Vagina (tissue), 2 donors: ENCODE data around the gene PFKFB2. TPM values are rescaled to one million over a fixed set of nuclear protein-coding genes. Genes with fewer than 3 reads are reported as not detected.
A peak's percentile ranks its signal among the peaks of the same experiment; 100 is the strongest.

Source experiments
- DNase-seq, 2 donors: peaks; one replicate each; pipeline ENCODE4 v3.0.0-alpha.2; 2017; ENCODE audit errors: extremely low spot score in 2 of 2
- H3K27ac ChIP-seq: fragments of 200-600 bp; sonication (generic); one replicate; pipeline ENCODE4 v1.5.1; 2019
- H3K27me3 ChIP-seq: fragments of 200-600 bp; sonication (generic); one replicate; pipeline ENCODE4 v1.5.1; 2019
- H3K36me3 ChIP-seq, 2 donors: fragments of 200-600 bp; sonication (generic); one replicate each; pipeline ENCODE4 v1.5.1; 2017 to 2019
- H3K4me1 ChIP-seq: fragments of 200-600 bp; sonication (generic); one replicate; pipeline ENCODE4 v1.5.1; 2019
- H3K4me3 ChIP-seq, 2 donors: fragments of 200-600 bp; sonication (generic); 1 replicate in 1 of 2; 2 replicates in 1 of 2; pipeline ENCODE4 v1.5.1; 2016 to 2019
- H3K9me3 ChIP-seq: fragments of 200-600 bp; sonication (generic); one replicate; pipeline ENCODE4 v1.5.1; 2019
- POLR2A ChIP-seq, 2 donors: fragments of 450-650 bp; IDR thresholded peaks; one replicate each; pipeline ENCODE4 v1.6.1; 2017; ENCODE audit warnings: antibody characterized with exemption in 2 of 2, mild to moderate bottlenecking in 2 of 2, moderate library complexity in 2 of 2
- POLR2AphosphoS5 ChIP-seq, 2 donors: sonication (generic); formaldehyde crosslinking; IDR thresholded peaks; one replicate each; pipeline ENCODE4 v1.9.0; 2017; ENCODE audit warnings: antibody characterized with exemption in 2 of 2, mild to moderate bottlenecking in 2 of 2, low read depth in 1 of 2; ENCODE audit not compliant: insufficient read depth in 1 of 2
- intact Hi-C: fragments of 100-400 bp; cut with DNase I; formaldehyde crosslinking; loops from one replicate; pipeline ENCODE4 v1.15.1; 2023
- total RNA-seq: library from RNA; depleted of rRNA; stranded (reverse); fragments of >200 nt; gene quantifications from one replicate; pipeline ENCODE4 v1.2.3, GENCODE V29; 2016
- TF ChIP-seq, protein P1 (sequence below), 3 experiments: fragments of 450-650 bp in 2 of 3; fragments of 200-600 bp in 1 of 3; sonication (generic) in 1 of 3; IDR thresholded peaks; one replicate each; pipeline ENCODE4 v1.5.1; 2017 to 2019; ENCODE audit warnings: antibody characterized with exemption in 3 of 3, mild to moderate bottlenecking in 2 of 3, moderate library complexity in 2 of 3

The PFKFB2 gene
- total RNA-seq, 1 donor from 2014 or later: 6.9 TPM

GRCh38 chr1:207033302-207033701 lies 19.8 kb upstream of the PFKFB2 start:
- no peak for DNase-seq
- no peaks in the 10 kb centered on the region for H3K36me3 ChIP-seq
- H3K9me3 ChIP-seq: no peaks in the 10 kb centered on the region
- H3K27ac ChIP-seq: peak overlapping the region; percentile 49
- H3K4me3 ChIP-seq: no peak overlapping the region
- H3K27me3 ChIP-seq: no peaks in the 10 kb centered on the region
- TF ChIP-seq, protein P1, sequence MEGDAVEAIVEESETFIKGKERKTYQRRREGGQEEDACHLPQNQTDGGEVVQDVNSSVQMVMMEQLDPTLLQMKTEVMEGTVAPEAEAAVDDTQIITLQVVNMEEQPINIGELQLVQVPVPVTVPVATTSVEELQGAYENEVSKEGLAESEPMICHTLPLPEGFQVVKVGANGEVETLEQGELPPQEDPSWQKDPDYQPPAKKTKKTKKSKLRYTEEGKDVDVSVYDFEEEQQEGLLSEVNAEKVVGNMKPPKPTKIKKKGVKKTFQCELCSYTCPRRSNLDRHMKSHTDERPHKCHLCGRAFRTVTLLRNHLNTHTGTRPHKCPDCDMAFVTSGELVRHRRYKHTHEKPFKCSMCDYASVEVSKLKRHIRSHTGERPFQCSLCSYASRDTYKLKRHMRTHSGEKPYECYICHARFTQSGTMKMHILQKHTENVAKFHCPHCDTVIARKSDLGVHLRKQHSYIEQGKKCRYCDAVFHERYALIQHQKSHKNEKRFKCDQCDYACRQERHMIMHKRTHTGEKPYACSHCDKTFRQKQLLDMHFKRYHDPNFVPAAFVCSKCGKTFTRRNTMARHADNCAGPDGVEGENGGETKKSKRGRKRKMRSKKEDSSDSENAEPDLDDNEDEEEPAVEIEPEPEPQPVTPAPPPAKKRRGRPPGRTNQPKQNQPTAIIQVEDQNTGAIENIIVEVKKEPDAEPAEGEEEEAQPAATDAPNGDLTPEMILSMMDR (IDR thresholded peaks at IDR 0.05): no peak
- TF ChIP-seq POLR2AphosphoS5 (IDR thresholded peaks at IDR 0.05; ENCODE audit: insufficient read depth in 1 of 2, low read depth in 1 of 2) (no peak), POLR2A (IDR thresholded peaks at IDR 0.05) (no peak)
- intact Hi-C loops: no loop called here
- H3K4me1 ChIP-seq: no peaks in the 10 kb centered on the region

- no peaks in the 10 kb centered on the region for H3K36me3 ChIP-seq
- H3K4me3 ChIP-seq: no peak overlapping the region
- intact Hi-C loops: no loop called here
- TF ChIP-seq POLR2A (IDR thresholded peaks at IDR 0.05) (no peak), POLR2AphosphoS5 (IDR thresholded peaks at IDR 0.05; ENCODE audit: insufficient read depth in 1 of 2, low read depth in 1 of 2) (no peak)
- TF ChIP-seq, protein P1 (IDR thresholded peaks at IDR 0.05): no peak
- H3K9me3 ChIP-seq: no peaks in the 10 kb centered on the region
- no peaks in the 10 kb centered on the region for H3K27me3 ChIP-seq
- no peaks in the 10 kb centered on the region for H3K4me1 ChIP-seq
- no peak for DNase-seq
- no peak overlapping the region for H3K27ac ChIP-seq
Measured at GRCh38 chr1:207034208-207034607, 18.9 kb upstream of the PFKFB2 start.

GRCh38 chr1:207034998-207035397 lies 18.1 kb upstream of the PFKFB2 start:
- no peak overlapping the region for H3K27ac ChIP-seq
- TF ChIP-seq POLR2AphosphoS5 (IDR thresholded peaks at IDR 0.05; ENCODE audit: insufficient read depth in 1 of 2, low read depth in 1 of 2): no peak

GRCh38 chr1:207035877-207036551 lies 17.1 kb upstream of the PFKFB2 start:
- Histone ChIP-seq H3K9me3 (no peaks in the 10 kb centered on the region), H3K27me3 (no peaks in the 10 kb centered on the region), H3K4me3 (no peak overlapping the region), H3K36me3 (no peaks in the 10 kb centered on the region), H3K4me1 (peaks cover 6% of the 10 kb centered on the region), H3K27ac (no peak overlapping the region)
- intact Hi-C loops: no loop called here
- DNase-seq: no peak
- TF ChIP-seq POLR2AphosphoS5 (IDR thresholded peaks at IDR 0.05; ENCODE audit: insufficient read depth in 1 of 2, low read depth in 1 of 2): no peak
- TF ChIP-seq, protein P1 (IDR thresholded peaks at IDR 0.05): no peak
- no peak for TF ChIP-seq POLR2A (IDR thresholded peaks at IDR 0.05)

More at GRCh38 chr1:207034998-207035397, 18.1 kb upstream of the PFKFB2 start:
- H3K9me3 ChIP-seq: no peaks in the 10 kb centered on the region
- H3K4me1 ChIP-seq: peaks cover under 1% of the 10 kb centered on the region
- no peak for DNase-seq
- H3K36me3 ChIP-seq: no peaks in the 10 kb centered on the region
- intact Hi-C loops: no loop called here
- no peak overlapping the region for H3K4me3 ChIP-seq
- no peaks in the 10 kb centered on the region for H3K27me3 ChIP-seq

DNA sequence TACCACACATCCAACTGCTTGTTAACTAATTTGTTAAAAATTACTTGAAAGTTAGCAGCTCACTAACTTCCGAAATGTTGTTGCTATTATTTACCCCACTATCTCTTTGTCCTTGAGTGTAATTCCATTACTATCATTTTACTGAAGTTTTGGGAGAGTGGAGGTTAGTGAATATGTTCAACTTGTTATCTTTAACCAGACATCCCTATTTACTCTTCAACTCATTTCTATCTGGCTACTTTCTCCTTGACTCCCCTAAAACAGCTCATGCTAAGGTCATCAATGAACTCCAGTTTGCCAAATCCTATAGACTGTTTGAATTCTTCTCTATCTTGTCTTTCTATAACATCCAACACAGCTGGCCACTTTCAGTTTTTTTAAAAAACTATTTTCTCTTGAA lies 16.2 kb upstream of the PFKFB2 start:
- DNase-seq: no peak
- TF ChIP-seq POLR2AphosphoS5 (IDR thresholded peaks at IDR 0.05; ENCODE audit: insufficient read depth in 1 of 2, low read depth in 1 of 2): no peak
- TF ChIP-seq, protein P1 (IDR thresholded peaks at IDR 0.05): no peak
- no peak for TF ChIP-seq POLR2A (IDR thresholded peaks at IDR 0.05)
- Histone ChIP-seq H3K27me3 (no peaks in the 10 kb centered on the region), H3K4me3 (no peak overlapping the region), H3K4me1 (peaks cover 6% of the 10 kb centered on the region), H3K36me3 (no peaks in the 10 kb centered on the region), H3K27ac (no peak overlapping the region), H3K9me3 (no peaks in the 10 kb centered on the region)
- intact Hi-C loops: no loop called here
